GM12891 (cell line): ENCODE data around the gene ETV3.

Experiments used
- POLR2A ChIP-seq: IDR thresholded peaks from 2 replicates; pipeline ENCODE4 v1.6.1; 2011; ENCODE audit warnings: low read depth, low read length, control low read depth
- POLR2AphosphoS5 ChIP-seq: IDR thresholded peaks from 2 replicates; pipeline ENCODE4 v1.6.1; 2011; ENCODE audit warnings: low read depth, low read length, control low read depth

- TF ChIP-seq POLR2A, result no peak
- TF ChIP-seq POLR2AphosphoS5, result no peak
Observed at GRCh38 chr1:157107702-157108101, 30.5 kb downstream of the ETV3 start.
